ENCODE data around the gene MSI2. TPM values are rescaled to one million over a fixed set of nuclear protein-coding genes. Genes with fewer than 3 reads are reported as not detected.

Gene MSI2
- total RNA-seq, 1 donor from 2014 or later, result 75.5 TPM

DNA sequence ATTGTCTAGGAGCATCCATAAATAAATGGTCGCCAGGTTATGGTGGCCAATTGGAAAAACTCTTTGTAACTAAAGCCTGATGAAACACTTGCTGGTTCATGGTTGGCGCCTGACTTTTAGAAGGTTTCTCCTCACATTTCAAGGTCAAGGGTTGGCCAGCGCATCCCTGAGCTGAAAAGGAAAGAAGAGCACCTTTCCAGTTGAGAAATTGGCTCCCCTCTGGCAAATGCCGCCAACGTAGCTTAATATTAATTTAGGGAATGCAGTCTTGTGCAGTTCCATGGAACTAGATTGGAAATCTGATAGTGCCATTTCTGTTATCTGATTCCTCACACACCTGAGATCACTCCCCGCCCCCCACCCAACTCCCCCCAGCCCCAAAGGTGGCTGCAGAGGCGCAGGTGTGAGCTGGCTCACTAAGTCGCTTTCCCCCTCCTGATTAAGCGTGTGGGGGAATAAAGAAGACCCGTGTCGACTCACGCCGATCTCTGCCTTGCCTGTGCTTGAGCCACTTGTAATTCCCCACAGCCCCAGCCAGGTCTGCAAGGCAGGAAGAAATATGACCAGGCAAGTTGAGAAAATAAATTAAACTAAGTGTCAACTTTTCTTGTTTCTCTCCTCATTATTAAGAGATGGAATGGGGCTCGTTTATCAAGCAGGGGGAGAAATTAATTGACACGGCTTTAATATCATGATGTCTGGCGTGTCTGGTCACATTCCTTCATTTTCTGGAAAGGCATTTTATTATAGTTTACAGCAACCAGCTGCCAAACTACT is 331.1 kb downstream of the MSI2 start:
- no peak overlapping the region for H3K4me3 Mint-ChIP-seq (ENCODE audit: unreplicated experiment)
- no peaks in the 10 kb centered on the region for H3K9me3 Mint-ChIP-seq (ENCODE audit: unreplicated experiment)
- H3K4me1 Mint-ChIP-seq (ENCODE audit: unreplicated experiment), result peaks cover 24% of the 10 kb centered on the region
- no peak overlapping the region for H3K27ac Mint-ChIP-seq (ENCODE audit: unreplicated experiment)
- TF ChIP-seq, protein P1, sequence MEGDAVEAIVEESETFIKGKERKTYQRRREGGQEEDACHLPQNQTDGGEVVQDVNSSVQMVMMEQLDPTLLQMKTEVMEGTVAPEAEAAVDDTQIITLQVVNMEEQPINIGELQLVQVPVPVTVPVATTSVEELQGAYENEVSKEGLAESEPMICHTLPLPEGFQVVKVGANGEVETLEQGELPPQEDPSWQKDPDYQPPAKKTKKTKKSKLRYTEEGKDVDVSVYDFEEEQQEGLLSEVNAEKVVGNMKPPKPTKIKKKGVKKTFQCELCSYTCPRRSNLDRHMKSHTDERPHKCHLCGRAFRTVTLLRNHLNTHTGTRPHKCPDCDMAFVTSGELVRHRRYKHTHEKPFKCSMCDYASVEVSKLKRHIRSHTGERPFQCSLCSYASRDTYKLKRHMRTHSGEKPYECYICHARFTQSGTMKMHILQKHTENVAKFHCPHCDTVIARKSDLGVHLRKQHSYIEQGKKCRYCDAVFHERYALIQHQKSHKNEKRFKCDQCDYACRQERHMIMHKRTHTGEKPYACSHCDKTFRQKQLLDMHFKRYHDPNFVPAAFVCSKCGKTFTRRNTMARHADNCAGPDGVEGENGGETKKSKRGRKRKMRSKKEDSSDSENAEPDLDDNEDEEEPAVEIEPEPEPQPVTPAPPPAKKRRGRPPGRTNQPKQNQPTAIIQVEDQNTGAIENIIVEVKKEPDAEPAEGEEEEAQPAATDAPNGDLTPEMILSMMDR (IDR thresholded peaks at IDR 0.05), result no peak
- no peak for DNase-seq (ENCODE audit: extremely low spot score, unreplicated experiment)
- no peaks in the 10 kb centered on the region for H3K27me3 Mint-ChIP-seq (ENCODE audit: unreplicated experiment)
- H3K36me3 Mint-ChIP-seq (ENCODE audit: unreplicated experiment), result peaks cover 3% of the 10 kb centered on the region

DNA sequence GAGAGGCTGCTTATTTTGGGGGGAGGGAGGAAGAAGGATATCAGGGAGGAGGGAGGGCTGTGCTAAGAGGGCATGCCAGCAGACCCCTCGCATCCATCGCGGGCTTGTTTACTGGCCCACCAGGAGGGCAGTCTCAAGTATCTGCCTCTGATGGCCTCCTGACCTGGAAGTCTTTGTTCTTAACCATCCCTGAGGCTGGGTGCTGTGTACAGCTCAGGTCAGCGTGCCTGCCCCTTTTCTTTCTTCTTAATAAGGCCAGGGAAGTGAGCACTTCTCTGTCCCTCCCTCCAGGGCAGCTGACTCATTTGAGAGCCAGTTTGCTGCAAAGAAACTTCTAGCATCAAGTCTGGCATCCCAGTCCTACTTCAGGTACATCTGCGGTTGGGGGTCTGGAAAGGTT is 331.8 kb downstream of the MSI2 start:
- TF ChIP-seq, protein P1 (IDR thresholded peaks at IDR 0.05), result no peak
- Mint-ChIP-seq H3K36me3 (ENCODE audit: unreplicated experiment) (peaks cover 3% of the 10 kb centered on the region), H3K4me3 (ENCODE audit: unreplicated experiment) (no peak overlapping the region), H3K9me3 (ENCODE audit: unreplicated experiment) (no peaks in the 10 kb centered on the region), H3K4me1 (ENCODE audit: unreplicated experiment) (peaks cover 21% of the 10 kb centered on the region), H3K27me3 (ENCODE audit: unreplicated experiment) (no peaks in the 10 kb centered on the region), H3K27ac (ENCODE audit: unreplicated experiment) (no peak overlapping the region)
- DNase-seq (ENCODE audit: extremely low spot score, unreplicated experiment), result no peak

DNA sequence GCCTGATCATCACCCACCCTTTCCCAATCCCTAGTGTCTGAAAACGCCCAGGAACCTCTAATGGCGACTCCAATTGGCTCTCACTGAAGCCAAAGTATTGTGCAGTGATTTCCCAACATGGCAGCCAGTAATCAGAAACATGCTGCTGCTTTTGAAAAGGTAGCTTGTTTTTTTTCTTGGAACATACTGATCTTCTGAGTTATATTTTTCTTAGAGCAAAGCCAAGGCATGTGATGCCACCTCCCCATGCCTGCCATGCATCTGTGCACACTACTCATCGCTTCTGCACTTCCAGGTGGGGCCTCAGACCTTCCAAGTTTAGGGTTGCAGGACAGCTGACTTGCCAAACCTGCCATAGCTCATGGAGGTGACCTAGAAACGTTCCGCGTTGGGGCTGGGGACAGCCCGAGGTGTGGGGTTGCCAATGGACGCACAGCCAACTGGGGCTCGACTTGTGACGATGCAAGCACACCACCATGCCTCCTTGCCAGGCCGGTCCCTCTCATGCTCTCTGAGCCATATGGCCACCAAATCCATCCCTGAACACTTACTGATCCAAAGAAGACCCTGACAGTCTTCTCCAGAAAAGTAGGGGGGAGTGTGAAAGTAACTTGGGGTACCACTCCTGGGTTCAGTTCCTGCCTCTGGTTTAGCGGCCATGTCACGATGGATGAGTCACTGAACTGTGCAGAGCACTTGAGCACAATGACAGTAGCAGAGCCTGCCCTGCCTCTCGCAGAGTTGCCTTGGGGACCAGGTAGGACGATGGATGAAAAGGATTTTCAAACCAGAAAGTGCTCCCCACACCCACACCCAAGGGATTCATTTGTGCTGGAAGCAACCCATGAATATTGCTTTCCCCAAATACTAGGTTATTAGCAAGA is 333.1 kb downstream of the MSI2 start:
- Mint-ChIP-seq H3K4me1 (ENCODE audit: unreplicated experiment) (peaks cover 21% of the 10 kb centered on the region), H3K27ac (ENCODE audit: unreplicated experiment) (no peak overlapping the region), H3K9me3 (ENCODE audit: unreplicated experiment) (no peaks in the 10 kb centered on the region), H3K4me3 (ENCODE audit: unreplicated experiment) (no peak overlapping the region), H3K27me3 (ENCODE audit: unreplicated experiment) (no peaks in the 10 kb centered on the region), H3K36me3 (ENCODE audit: unreplicated experiment) (peaks cover 3% of the 10 kb centered on the region)
- DNase-seq (ENCODE audit: extremely low spot score, unreplicated experiment), result no peak
- TF ChIP-seq, protein P1 (IDR thresholded peaks at IDR 0.05), result no peak

DNA sequence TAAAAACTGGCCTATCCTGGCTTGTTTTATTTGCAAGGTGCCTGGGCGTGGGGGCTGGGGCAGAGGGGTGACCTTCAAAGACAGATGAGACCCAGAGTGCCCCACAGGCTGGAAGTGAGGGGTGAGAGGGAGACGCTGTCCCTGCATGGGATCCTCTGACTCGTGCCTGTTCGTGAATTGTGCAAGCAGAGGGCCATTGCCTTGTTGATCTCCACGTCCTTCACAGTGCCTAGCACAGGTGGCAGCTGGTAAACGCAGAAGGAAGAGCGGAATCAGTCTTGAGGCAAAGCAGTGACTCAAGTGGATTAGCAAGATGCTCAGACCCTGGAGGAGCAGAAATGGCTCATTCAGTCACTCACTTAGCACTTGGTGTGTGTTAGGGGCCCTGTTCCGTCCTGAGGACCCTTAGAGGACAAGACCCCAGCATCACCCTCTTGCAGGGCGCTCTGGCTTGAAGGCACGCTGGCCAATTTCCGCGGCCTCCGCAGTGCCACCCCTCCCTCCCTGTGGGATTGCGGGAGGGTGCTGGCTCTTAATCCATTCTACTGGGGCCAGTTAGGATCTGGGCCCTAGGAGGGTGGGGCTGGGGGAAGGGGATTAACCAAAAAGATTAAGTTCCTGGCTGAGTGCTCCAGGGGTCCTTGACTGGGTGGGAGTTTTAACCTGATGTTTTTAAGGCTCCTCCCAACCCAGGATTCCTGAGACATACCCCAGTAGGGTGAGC is 337.6 kb downstream of the MSI2 start:
- Mint-ChIP-seq H3K4me1 (ENCODE audit: unreplicated experiment) (peaks cover 29% of the 10 kb centered on the region), H3K27ac (ENCODE audit: unreplicated experiment) (no peak overlapping the region), H3K9me3 (ENCODE audit: unreplicated experiment) (no peaks in the 10 kb centered on the region), H3K36me3 (ENCODE audit: unreplicated experiment) (peaks cover 5% of the 10 kb centered on the region), H3K27me3 (ENCODE audit: unreplicated experiment) (no peaks in the 10 kb centered on the region), H3K4me3 (ENCODE audit: unreplicated experiment) (no peak overlapping the region)
- no peak for DNase-seq (ENCODE audit: extremely low spot score, unreplicated experiment)
- TF ChIP-seq, protein P1 (IDR thresholded peaks at IDR 0.05), result no peak

All from osteocyte (in vitro differentiated cells).